Measurements from ENCODE around the gene SNAPC1.

SNAPC1 gene, protein sequence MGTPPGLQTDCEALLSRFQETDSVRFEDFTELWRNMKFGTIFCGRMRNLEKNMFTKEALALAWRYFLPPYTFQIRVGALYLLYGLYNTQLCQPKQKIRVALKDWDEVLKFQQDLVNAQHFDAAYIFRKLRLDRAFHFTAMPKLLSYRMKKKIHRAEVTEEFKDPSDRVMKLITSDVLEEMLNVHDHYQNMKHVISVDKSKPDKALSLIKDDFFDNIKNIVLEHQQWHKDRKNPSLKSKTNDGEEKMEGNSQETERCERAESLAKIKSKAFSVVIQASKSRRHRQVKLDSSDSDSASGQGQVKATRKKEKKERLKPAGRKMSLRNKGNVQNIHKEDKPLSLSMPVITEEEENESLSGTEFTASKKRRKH

DNA sequence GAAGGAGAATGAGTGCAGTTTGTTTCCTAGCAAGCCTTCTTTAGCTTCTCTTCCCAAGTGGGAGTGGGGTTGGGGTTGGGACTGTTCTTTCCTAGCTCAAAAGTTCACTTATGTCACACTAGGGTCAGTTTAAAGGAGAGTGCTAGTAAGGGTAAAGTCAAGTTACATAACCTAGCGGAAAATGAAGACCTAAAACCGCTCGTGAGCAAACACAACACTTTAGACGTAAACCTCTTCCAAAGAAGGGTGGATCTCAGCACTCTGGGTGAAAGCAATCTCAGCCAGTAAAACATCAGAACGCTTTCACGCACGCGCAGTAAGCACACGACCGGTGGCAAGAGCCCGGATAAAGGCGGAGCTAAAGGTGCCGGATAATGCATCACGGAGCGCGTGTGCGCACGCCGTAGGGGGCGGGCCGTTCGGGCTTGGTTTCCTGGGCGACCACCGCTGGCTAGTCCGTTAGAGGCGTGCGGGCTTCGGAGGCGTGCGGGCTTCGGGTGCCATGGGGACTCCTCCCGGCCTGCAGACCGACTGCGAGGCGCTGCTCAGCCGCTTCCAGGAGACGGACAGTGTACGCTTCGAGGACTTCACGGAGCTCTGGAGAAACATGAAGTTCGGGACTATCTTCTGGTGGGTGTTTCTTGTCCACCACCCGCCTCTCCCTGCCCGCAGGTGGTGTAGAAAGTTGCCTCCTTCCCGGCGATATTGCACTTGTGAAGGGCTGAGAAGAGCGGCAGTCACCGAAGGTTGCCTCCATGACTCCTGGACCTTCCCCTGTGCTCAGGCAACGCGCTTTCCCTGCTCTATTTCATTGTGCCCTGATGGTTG lies at the start of gene SNAPC1:
SNAPC1 (plus strand) TSS at position 462 of the 828 bp plus-strand sequence; CDS start at position 503, 41 bp downstream.
- Histone ChIP-seq H3K9me3 (ENCODE audit: insufficient read depth, low read length) (no peaks in the 10 kb centered on the region), H3K4me3 (ENCODE audit: insufficient read depth, low read length, poor library complexity, severe bottlenecking) (peak within 1 kb of the TSS; percentile 71), H3K36me3 (ENCODE audit: low read length) (peaks cover 5% of the 10 kb centered on the region; the same call in 1 of the 2 replicates), H3K27ac (ENCODE audit: low read depth, low read length) (peak within 1 kb of the TSS; percentile 84), H3K9me2 (replicated peaks; ENCODE audit: insufficient read depth, low read length) (no peaks in the 10 kb centered on the region), H3K9ac (ENCODE audit: low read length) (peak within 1 kb of the TSS; percentile 76), H3K79me2 (ENCODE audit: insufficient read depth, low read length) (peaks cover 47% of the 10 kb centered on the region), H4K20me1 (ENCODE audit: low read depth, low read length) (no peaks in the 10 kb centered on the region), H3K27me3 (ENCODE audit: low read length) (no peaks in the 10 kb centered on the region), H3F3A (ENCODE audit: insufficient read depth) (peaks cover 9% of the 10 kb centered on the region; the same call in 1 of the 2 replicates), H2AFZ (ENCODE audit: low read depth, low read length, severe bottlenecking) (peak within 1 kb of the TSS; percentile 79), H3K4me2 (ENCODE audit: low read depth, low read length, poor library complexity, severe bottlenecking) (peak within 1 kb of the TSS; percentile 99)
- no peak for TF ChIP-seq EZH2phosphoT487 (conservative IDR thresholded peaks at IDR 0.05; ENCODE audit: low read length)
- TF ChIP-seq, protein P1, sequence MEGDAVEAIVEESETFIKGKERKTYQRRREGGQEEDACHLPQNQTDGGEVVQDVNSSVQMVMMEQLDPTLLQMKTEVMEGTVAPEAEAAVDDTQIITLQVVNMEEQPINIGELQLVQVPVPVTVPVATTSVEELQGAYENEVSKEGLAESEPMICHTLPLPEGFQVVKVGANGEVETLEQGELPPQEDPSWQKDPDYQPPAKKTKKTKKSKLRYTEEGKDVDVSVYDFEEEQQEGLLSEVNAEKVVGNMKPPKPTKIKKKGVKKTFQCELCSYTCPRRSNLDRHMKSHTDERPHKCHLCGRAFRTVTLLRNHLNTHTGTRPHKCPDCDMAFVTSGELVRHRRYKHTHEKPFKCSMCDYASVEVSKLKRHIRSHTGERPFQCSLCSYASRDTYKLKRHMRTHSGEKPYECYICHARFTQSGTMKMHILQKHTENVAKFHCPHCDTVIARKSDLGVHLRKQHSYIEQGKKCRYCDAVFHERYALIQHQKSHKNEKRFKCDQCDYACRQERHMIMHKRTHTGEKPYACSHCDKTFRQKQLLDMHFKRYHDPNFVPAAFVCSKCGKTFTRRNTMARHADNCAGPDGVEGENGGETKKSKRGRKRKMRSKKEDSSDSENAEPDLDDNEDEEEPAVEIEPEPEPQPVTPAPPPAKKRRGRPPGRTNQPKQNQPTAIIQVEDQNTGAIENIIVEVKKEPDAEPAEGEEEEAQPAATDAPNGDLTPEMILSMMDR (IDR thresholded peaks at IDR 0.05; ENCODE audit: insufficient read depth, low read length, poor library complexity, severe bottlenecking), result no peak

DNA sequence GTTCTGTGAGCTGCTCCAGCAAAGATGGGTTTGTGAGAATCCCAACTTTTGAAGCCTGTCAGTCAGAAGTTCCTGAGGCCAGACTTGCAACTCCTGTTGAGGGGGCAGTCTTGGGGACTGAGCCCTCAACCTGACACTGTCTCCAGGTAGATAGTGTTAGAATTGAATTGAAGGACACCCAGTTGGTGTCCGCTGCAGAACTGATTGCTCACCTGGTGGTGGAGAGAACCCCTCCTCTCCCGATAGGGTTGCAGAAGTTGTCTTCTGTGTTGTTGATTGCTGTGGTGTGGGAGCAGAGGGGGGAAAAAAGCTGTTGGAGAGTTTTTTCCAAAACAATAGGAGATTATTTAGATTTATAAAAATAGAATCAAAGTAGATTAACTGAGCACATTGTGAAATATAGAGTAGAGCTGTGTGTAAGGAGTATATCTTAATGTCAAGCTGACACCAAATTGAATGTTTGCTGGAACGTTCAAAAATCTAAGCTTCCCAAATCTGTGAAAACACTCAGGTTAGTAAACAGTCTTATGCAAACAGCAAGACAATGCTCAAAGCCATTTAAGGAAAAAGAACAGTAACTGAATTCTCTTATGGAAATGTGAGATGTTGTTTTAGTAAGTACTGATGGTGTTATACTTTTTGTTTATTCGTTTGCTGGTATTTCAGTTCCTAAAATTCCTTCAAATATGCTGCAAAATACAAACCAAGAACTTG lies 48.3 kb upstream of the SNAPC1 start:
- no peak overlapping the region for H3K4me3 ChIP-seq (ENCODE audit: insufficient read depth, low read length, poor library complexity, severe bottlenecking)
- no peak overlapping the region for H2AFZ ChIP-seq (ENCODE audit: low read depth, low read length, severe bottlenecking)
- H3K27ac ChIP-seq (ENCODE audit: low read depth, low read length), result no peak overlapping the region
- peaks cover 85% of the 10 kb centered on the region for H4K20me1 ChIP-seq (ENCODE audit: low read depth, low read length)
- TF ChIP-seq EZH2phosphoT487 (conservative IDR thresholded peaks at IDR 0.05; ENCODE audit: low read length), result no peak
- no peaks in the 10 kb centered on the region for H3K27me3 ChIP-seq (ENCODE audit: low read length)
- peaks cover 4% of the 10 kb centered on the region; the same call in 1 of the 2 replicates for H3K36me3 ChIP-seq (ENCODE audit: low read length)
- H3K9ac ChIP-seq (ENCODE audit: low read length), result no peak overlapping the region
- peaks cover 100% of the 10 kb centered on the region for H3K79me2 ChIP-seq (ENCODE audit: insufficient read depth, low read length)
- no peaks in the 10 kb centered on the region for H3K9me2 ChIP-seq (replicated peaks; ENCODE audit: insufficient read depth, low read length)
- no peak overlapping the region for H3K4me2 ChIP-seq (ENCODE audit: low read depth, low read length, poor library complexity, severe bottlenecking)
- H3F3A ChIP-seq (ENCODE audit: insufficient read depth), result 0 out of 2 replicates have a peak, but pooled peaks cover 8% of the 10 kb centered on the region
- no peaks in the 10 kb centered on the region for H3K9me3 ChIP-seq (ENCODE audit: insufficient read depth, low read length)

DNA sequence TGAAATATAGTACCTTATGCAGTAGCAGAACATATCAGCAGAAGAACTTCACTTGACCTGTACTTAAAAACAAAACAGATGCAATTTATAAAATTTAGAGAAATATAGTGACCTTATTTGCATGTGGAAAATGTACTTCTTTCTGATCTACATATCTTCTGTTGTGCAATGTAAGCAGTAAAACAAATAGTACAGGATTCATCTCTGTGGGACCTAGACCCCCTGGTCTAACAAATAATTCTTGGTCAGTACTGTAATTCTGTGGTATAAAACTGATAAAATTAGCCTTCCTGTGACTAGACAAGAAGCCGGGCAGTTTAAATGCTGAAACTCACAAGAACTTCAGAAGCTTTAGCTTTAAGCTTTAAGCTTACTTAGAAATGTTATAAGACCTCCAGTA lies 45.3 kb upstream of the SNAPC1 start:
- peaks cover 13% of the 10 kb centered on the region; the same call in 1 of the 2 replicates for H3K36me3 ChIP-seq (ENCODE audit: low read length)
- H4K20me1 ChIP-seq (ENCODE audit: low read depth, low read length), result peaks cover 72% of the 10 kb centered on the region
- no peak overlapping the region; the same call in 1 of the 2 replicates for H3K9ac ChIP-seq (ENCODE audit: low read length)
- no peaks in the 10 kb centered on the region for H3K27me3 ChIP-seq (ENCODE audit: low read length)
- H3K9me2 ChIP-seq (replicated peaks; ENCODE audit: insufficient read depth, low read length), result no peaks in the 10 kb centered on the region
- no peak overlapping the region for H3K4me3 ChIP-seq (ENCODE audit: insufficient read depth, low read length, poor library complexity, severe bottlenecking)
- peaks cover 35% of the 10 kb centered on the region for H3F3A ChIP-seq (ENCODE audit: insufficient read depth)
- no peak for TF ChIP-seq EZH2phosphoT487 (conservative IDR thresholded peaks at IDR 0.05; ENCODE audit: low read length)
- TF ChIP-seq, protein P1 (IDR thresholded peaks at IDR 0.05; ENCODE audit: insufficient read depth, low read length, poor library complexity, severe bottlenecking), result no peak
- H2AFZ ChIP-seq (ENCODE audit: low read depth, low read length, severe bottlenecking), result no peak overlapping the region
- peak overlapping the region; percentile 8; the same call in 1 of the 2 replicates for H3K27ac ChIP-seq (ENCODE audit: low read depth, low read length)
- peaks cover 89% of the 10 kb centered on the region for H3K79me2 ChIP-seq (ENCODE audit: insufficient read depth, low read length)
- H3K9me3 ChIP-seq (ENCODE audit: insufficient read depth, low read length), result no peaks in the 10 kb centered on the region
- peak overlapping the region; percentile 62 for H3K4me2 ChIP-seq (ENCODE audit: low read depth, low read length, poor library complexity, severe bottlenecking)
